Gastrocnemius medialis (tissue), 4 donors: ENCODE data around the gene ICA1L.

Source experiments
- CTCF ChIP-seq, 5 experiments: fragments of 450-650 bp in 3 of 5; fragments of 200-600 bp in 2 of 5; sonication (generic) in 2 of 5; IDR thresholded peaks in 4 of 5; conservative IDR thresholded peaks in 1 of 5; 1 replicate in 4 of 5; 2 replicates in 1 of 5; pipeline ENCODE4 v1.5.1; 2016 to 2019; ENCODE audit warnings: antibody characterized with exemption in 5 of 5, mild to moderate bottlenecking in 3 of 5, moderate library complexity in 3 of 5
- POLR2A ChIP-seq, 2 donors: fragments of 450-650 bp; IDR thresholded peaks; one replicate each; pipeline ENCODE4 v1.6.1; 2017; ENCODE audit warnings: antibody characterized with exemption in 2 of 2, mild to moderate bottlenecking in 2 of 2, moderate library complexity in 2 of 2

DNA sequence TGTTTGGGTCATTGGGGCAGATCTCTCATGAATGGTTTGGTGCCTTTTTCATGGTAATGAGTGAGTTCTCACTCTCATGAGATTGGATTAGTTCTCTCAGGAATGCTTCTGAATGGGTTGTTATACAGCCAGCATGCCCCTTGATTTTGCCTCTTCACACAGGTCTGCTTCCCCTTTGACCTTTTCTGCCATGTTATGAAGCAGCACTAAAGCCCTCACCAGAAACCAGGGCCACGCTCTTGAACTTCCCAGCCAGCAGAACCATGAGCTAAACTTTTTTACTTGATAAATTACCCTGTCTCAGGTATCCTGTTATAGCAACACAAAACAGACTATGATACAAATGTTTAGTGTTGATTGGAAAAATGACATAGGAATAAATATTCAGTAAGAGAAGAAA lies 57.3 kb downstream of the ICA1L start:
- TF ChIP-seq CTCF (IDR thresholded peaks at IDR 0.05 in 4 of 5, conservative IDR thresholded peaks at IDR 0.05 in 1 of 5) (no peak), POLR2A (IDR thresholded peaks at IDR 0.05) (no peak)
